IPS-20b (cell line): ENCODE data around the gene ZNF841.

Experiments used
- H3K27ac ChIP-seq: one replicate; pipeline ENCODE4 v1.5.1; 2013; ENCODE audit warnings: low read length
- H3K27me3 ChIP-seq: 2 replicates; pipeline ENCODE4 v1.6.1; 2013; ENCODE audit warnings: mild to moderate bottlenecking, low read length, inconsistent platforms; ENCODE audit not compliant: insufficient read depth
- H3K36me3 ChIP-seq: 2 replicates; pipeline ENCODE4 v1.6.1; 2013; ENCODE audit warnings: low read depth, mild to moderate bottlenecking, inconsistent platforms, low read length, moderate library complexity; ENCODE audit not compliant: insufficient read depth
- H3K4me1 ChIP-seq: 2 replicates; pipeline ENCODE4 v1.6.1; 2013; ENCODE audit warnings: mild to moderate bottlenecking, control low read depth, inconsistent platforms, low read length, moderate library complexity; ENCODE audit not compliant: insufficient read depth
- H3K4me3 ChIP-seq: 2 replicates; pipeline ENCODE4 v1.5.1; 2013; ENCODE audit warnings: mild to moderate bottlenecking, low read length, inconsistent platforms
- H3K9ac ChIP-seq: 2 replicates; pipeline ENCODE4 v1.6.1; 2013; ENCODE audit warnings: low read depth, mild to moderate bottlenecking, inconsistent platforms, low read length, moderate library complexity
- H3K9me3 ChIP-seq: 2 replicates; pipeline ENCODE4 v1.6.1; 2013; ENCODE audit warnings: mild to moderate bottlenecking, low read depth, low read length, inconsistent platforms; ENCODE audit not compliant: insufficient read depth

ZNF841 gene

DNA sequence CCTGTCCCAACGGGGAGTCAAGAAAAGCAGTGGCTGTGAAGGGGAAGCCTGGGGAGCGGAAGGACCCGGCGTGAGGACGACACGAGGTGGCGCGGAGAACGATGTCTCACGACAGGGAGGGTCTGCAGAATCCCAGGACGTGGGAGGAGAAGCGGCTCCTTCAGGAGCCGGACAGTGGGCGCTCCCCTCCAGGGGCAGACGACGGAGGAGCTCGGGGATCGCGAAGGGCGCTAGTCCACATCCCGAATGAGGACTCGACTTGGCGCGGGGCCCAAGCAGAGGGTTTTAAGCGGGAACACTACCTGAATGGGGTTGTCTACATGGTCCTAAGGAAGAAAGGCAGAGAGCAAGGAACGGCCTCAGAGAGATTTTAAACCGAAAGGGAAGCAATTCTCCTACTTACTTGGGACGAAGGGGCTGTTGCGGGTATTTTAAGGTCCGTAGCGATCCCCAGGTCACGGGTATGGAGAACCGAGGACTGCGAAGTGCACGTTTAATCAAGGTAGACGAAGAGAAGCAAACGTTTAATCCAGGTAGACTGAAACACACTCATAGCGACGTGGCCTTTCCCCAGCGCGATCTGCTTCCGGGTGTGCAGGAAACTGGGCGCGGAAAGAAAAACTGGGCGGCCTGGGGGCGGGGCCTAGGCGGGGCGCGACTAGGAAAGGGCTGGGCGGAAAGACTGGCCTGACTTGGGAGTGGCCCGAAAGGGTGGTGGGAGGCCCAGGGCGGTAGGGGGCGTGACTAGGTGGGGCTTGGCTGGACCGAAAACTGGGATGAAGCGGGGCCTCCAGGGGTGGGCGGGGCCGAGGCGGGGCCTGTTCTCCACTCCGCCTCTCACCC lies at the start of gene ZNF841:
ZNF841 (minus strand) TSS at position 594 of the 843 bp plus-strand sequence. CDS start 10,964 bp downstream, outside the sequence.
- Histone ChIP-seq H3K9ac (peak within 1 kb of the TSS; percentile 84), H3K9me3 (peaks cover 42% of the 10 kb centered on the region), H3K36me3 (peaks cover 10% of the 10 kb centered on the region), H3K4me3 (peak within 1 kb of the TSS; percentile 91), H3K27ac (no peak within 1 kb of the TSS), H3K27me3 (peaks cover 15% of the 10 kb centered on the region; the same call in 1 of the 2 replicates), H3K4me1 (no peaks in the 10 kb centered on the region)

- Histone ChIP-seq H3K4me1 (no peaks in the 10 kb centered on the region), H3K4me3 (no peak overlapping the region), H3K27ac (no peak overlapping the region)
Measured at GRCh38 chr19:52142001-52142595, 46.5 kb upstream of the ZNF841 start.

GRCh38 chr19:52141203-52141602 lies 45.6 kb upstream of the ZNF841 start:
- Histone ChIP-seq H3K9ac (no peak overlapping the region), H3K27ac (no peak overlapping the region), H3K4me3 (no peak overlapping the region), H3K9me3 (peaks cover 8% of the 10 kb centered on the region; the same call in 1 of the 2 replicates), H3K36me3 (peaks cover 5% of the 10 kb centered on the region; the same call in 1 of the 2 replicates), H3K4me1 (no peaks in the 10 kb centered on the region), H3K27me3 (no peaks in the 10 kb centered on the region)

More at GRCh38 chr19:52142001-52142595, 46.5 kb upstream of the ZNF841 start:
- Histone ChIP-seq H3K9ac (no peak overlapping the region), H3K36me3 (no peaks in the 10 kb centered on the region), H3K27me3 (no peaks in the 10 kb centered on the region), H3K9me3 (peaks cover 11% of the 10 kb centered on the region; the same call in 1 of the 2 replicates)

DNA sequence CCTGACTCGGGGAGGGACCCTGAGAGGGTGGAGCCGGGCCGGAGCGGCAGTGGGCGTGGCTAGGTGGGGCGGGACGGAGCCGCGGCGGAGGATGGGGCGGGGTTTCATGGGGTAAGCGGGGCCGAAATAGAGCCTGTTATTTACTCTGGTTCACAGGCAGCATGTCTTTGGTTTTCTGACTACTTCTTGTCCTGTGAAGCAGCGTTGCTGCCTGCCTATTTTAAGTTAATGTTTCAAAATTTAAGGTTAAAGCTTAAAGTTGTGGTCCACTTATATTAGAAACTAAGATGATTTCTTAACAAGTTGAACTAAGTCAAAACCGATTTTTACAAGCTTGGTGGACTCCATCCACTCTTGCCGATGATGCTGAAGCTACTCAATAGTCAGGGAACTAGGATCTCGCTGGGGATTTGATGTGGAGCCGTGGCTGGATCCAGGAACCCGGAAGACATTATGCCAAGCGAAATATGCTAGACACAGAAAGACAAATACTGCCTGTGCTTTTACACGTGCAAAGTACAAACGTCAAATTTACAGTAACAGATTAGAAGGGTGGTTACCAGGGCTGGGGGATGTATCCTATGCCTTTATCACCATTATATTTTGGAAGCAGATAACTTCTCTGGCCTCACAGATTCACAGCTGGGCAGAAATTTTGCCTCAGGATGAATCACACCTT lies 44.6 kb upstream of the ZNF841 start:
- Histone ChIP-seq H3K27ac (no peak overlapping the region), H3K4me3 (peak overlapping the region; percentile 89), H3K27me3 (no peaks in the 10 kb centered on the region), H3K4me1 (no peaks in the 10 kb centered on the region), H3K9me3 (peaks cover 12% of the 10 kb centered on the region; the same call in 1 of the 2 replicates), H3K9ac (no peak overlapping the region; the same call in 1 of the 2 replicates), H3K36me3 (peaks cover 5% of the 10 kb centered on the region; the same call in 1 of the 2 replicates)

DNA sequence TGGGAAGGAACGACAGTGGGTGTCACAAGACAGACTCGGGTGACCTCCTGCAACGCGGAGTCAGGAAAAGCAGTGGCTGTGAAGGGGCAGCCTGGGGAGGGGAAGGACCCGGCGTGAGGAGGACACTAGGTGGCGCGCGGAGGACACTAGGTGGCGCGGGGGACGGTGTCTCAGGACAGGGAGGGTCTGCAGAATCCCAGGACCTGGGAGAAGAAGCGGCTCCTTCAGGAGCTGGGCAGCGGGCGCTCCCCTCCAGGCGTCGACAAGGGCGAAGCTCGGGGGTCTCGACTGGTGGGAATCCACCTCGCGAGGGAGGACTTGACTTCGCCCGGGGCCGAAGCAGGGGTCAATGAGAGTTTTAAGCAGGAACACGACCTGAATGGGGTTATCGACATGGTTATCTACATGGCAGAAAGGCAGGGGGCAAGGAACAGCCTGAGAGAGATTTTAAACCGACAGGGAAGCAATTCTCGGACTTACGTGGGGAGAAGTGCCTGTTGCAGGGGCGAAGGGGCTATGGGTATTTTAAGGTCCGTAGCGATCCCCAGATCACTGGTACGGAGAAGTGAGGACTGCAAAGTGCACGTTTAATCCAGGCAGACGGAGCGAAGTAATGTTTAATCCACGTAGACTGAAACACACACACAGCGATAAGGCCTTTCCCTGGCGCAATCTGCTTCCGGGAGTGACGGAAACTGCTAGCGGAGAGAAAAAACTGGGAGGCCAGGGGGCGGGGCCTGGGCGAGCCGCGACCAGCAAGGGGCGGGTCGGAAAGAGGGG lies 43.9 kb upstream of the ZNF841 start, which contains the start of gene ZNF616:
ZNF616 (minus strand) TSS at position 687 of the 780 bp plus-strand sequence. CDS start 9,426 bp downstream, outside the sequence.
- H3K9me3 ChIP-seq: peaks cover 12% of the 10 kb centered on the region; the same call in 1 of the 2 replicates
- no peaks in the 10 kb centered on the region for H3K27me3 ChIP-seq
- H3K9ac ChIP-seq: peak within 1 kb of the TSS; percentile 93
- peak within 1 kb of the TSS; percentile 89 for H3K4me3 ChIP-seq
- H3K27ac ChIP-seq: peak within 1 kb of the TSS; percentile 54
- H3K4me1 ChIP-seq: no peaks in the 10 kb centered on the region
- H3K36me3 ChIP-seq: peaks cover 12% of the 10 kb centered on the region

GRCh38 chr19:52138983-52139251 lies 43.4 kb upstream of the ZNF841 start:
- H3K4me3 ChIP-seq: peak overlapping the region; percentile 89

GRCh38 chr19:52138278-52138982 lies 42.9 kb upstream of the ZNF841 start:
- H3K4me3 ChIP-seq: peak overlapping the region; percentile 89
- H3K4me1 ChIP-seq: no peaks in the 10 kb centered on the region
- H3K9me3 ChIP-seq: peaks cover 17% of the 10 kb centered on the region; the same call in 1 of the 2 replicates
- no peaks in the 10 kb centered on the region for H3K27me3 ChIP-seq
- H3K9ac ChIP-seq: peak overlapping the region; percentile 93
- H3K36me3 ChIP-seq: peaks cover 20% of the 10 kb centered on the region
- peak overlapping the region; percentile 54 for H3K27ac ChIP-seq

More at GRCh38 chr19:52138983-52139251, 43.4 kb upstream of the ZNF841 start:
- H3K27ac ChIP-seq: peak overlapping the region; percentile 54
- H3K4me1 ChIP-seq: no peaks in the 10 kb centered on the region
- H3K9me3 ChIP-seq: peaks cover 14% of the 10 kb centered on the region; the same call in 1 of the 2 replicates
- H3K9ac ChIP-seq: peak overlapping the region; percentile 93
- H3K27me3 ChIP-seq: no peaks in the 10 kb centered on the region
- peaks cover 17% of the 10 kb centered on the region for H3K36me3 ChIP-seq

DNA sequence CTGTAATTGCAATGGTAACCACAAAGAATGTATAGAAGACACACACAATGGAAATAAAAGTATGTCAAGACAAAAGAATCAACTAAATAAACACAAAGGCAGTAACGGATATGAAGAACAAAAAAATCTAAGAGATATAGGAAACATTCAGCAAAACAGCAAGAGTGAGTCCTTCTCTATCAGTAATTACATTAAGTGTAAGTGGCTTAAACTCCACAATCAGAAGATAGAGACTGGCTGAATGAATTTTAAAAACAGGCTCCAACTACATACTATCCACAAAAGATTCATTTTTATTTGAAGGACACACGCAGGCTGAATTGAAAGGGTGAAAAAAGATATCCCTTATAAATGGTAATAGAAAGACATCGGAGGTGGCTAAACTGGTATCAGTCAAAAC lies 24.7 kb upstream of the ZNF841 start:
- Histone ChIP-seq H3K4me3 (peak overlapping the region; percentile 9; the same call in 1 of the 2 replicates), H3K9ac (no peak overlapping the region), H3K36me3 (peaks cover 99% of the 10 kb centered on the region), H3K9me3 (peaks cover 98% of the 10 kb centered on the region), H3K27me3 (no peaks in the 10 kb centered on the region), H3K4me1 (no peaks in the 10 kb centered on the region), H3K27ac (no peak overlapping the region)

- no peaks in the 10 kb centered on the region for H3K27me3 ChIP-seq
- no peaks in the 10 kb centered on the region for H3K4me1 ChIP-seq
- no peak overlapping the region for H3K27ac ChIP-seq
- H3K4me3 ChIP-seq: peak overlapping the region; percentile 14
- H3K36me3 ChIP-seq: peaks cover 75% of the 10 kb centered on the region
- no peak overlapping the region for H3K9ac ChIP-seq
- H3K9me3 ChIP-seq: peaks cover 100% of the 10 kb centered on the region
Measured at GRCh38 chr19:52115526-52116053, 20.0 kb upstream of the ZNF841 start.

GRCh38 chr19:52114691-52115090 lies 19.1 kb upstream of the ZNF841 start:
- Histone ChIP-seq H3K9ac (no peak overlapping the region), H3K36me3 (peaks cover 66% of the 10 kb centered on the region), H3K9me3 (peaks cover 99% of the 10 kb centered on the region), H3K4me1 (no peaks in the 10 kb centered on the region), H3K4me3 (peak overlapping the region; percentile 14), H3K27ac (no peak overlapping the region), H3K27me3 (no peaks in the 10 kb centered on the region)
